HFF-Myc (cell line): ENCODE results near the gene KIZ.

Experiments used
- DNase-seq: peaks from one replicate; pipeline ENCODE4 v3.0.0-alpha.2; 2011; ENCODE audit warnings: low read depth; ENCODE audit errors: extremely low read depth
- H3K4me3 ChIP-seq: replicated peaks from 2 replicates; pipeline ENCODE4 v1.5.1; 2011; ENCODE audit warnings: low read depth, mild to moderate bottlenecking, control low read depth, low read length
- CTCF ChIP-seq: IDR thresholded peaks from 2 replicates; pipeline ENCODE4 v1.5.1; 2012; ENCODE audit warnings: mild to moderate bottlenecking, low read depth, low read length, control low read depth; ENCODE audit errors: missing control alignments

Gene KIZ

GRCh38 chr20:21149344-21149743 is 23.5 kb downstream of the KIZ start:
- no peak overlapping the region for H3K4me3 ChIP-seq
- no peak for DNase-seq
- no peak for TF ChIP-seq CTCF

DNA sequence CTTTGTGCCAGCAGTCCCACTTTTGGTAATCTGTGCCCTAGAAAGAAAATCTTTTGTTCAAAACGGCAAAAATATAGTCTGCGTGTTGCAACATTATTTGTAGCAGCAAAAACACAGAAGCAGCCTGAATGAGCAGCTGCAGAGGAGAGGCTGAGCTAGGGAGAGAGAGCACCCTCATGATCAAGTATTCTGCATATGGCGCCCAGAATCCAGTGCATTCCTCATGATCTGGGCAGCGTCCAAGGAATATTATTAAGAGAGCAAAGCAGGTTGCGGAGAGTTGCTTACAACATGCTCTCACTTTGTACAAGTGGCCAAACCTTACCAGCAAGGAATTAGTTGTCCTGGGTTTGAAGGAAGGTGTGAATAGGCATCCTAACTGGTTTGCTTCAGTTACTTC is 25.9 kb downstream of the KIZ start:
- TF ChIP-seq CTCF = no peak
- no peak overlapping the region for H3K4me3 ChIP-seq
- no peak for DNase-seq

- no peak for DNase-seq
- TF ChIP-seq CTCF = no peak
- H3K4me3 ChIP-seq = no peak overlapping the region
Observed at GRCh38 chr20:21154692-21155091, 28.8 kb downstream of the KIZ start.

DNA sequence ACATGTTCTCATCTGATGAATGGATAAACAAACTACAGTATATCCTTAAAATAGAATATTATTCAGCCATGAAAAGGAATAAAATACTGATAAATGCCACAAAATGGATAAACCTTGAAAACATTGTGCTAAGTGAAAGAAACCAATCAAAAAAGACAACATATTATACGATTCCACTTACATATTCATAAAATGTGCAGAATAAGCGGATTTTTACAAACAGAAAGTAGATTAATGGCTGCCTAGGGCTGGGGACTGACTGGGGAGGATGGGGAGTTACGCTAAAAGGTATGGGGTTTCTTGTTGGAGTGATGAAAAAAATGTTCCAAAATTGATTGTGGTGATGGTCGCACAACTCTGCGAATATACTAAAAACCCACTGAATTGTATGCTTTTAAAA is 29.4 kb downstream of the KIZ start:
- TF ChIP-seq CTCF = no peak
- no peak for DNase-seq
- no peak overlapping the region for H3K4me3 ChIP-seq

DNA sequence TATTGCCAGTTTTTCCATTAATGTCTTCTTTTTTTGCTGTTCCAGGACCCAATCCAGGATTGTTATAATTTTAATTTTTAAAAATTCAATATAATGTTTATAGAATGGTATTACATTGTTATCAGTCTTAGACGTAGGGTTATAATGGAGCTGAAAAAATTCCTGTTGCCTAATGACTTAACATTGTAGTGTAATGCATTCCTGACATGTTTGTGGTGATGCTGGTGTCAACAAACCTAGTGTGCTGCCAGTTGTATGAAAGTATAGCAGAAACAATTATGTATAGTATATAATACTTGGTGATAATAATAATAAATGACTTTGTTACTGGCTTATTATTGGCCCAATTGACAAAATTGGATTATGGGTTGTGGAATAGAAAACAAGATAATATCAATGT is 30.4 kb downstream of the KIZ start:
- TF ChIP-seq CTCF = no peak
- no peak for DNase-seq

GRCh38 chr20:21157006-21157405 is 31.1 kb downstream of the KIZ start:
- no peak overlapping the region for H3K4me3 ChIP-seq
- DNase-seq = no peak
- no peak for TF ChIP-seq CTCF

More for the DNA sequence above, 30.4 kb downstream of the KIZ start:
- no peak overlapping the region for H3K4me3 ChIP-seq

GRCh38 chr20:21159658-21160380 is 33.9 kb downstream of the KIZ start:
- no peak for DNase-seq
- no peak for TF ChIP-seq CTCF
- H3K4me3 ChIP-seq = no peak overlapping the region
